ENCODE measurements around the gene PLK3.
"Not testable (repeated sequence)": the region's sequence is repeated elsewhere in the genome, so short reads cannot be mapped to it uniquely, and the experiment has no call there.

Gene PLK3

DNA sequence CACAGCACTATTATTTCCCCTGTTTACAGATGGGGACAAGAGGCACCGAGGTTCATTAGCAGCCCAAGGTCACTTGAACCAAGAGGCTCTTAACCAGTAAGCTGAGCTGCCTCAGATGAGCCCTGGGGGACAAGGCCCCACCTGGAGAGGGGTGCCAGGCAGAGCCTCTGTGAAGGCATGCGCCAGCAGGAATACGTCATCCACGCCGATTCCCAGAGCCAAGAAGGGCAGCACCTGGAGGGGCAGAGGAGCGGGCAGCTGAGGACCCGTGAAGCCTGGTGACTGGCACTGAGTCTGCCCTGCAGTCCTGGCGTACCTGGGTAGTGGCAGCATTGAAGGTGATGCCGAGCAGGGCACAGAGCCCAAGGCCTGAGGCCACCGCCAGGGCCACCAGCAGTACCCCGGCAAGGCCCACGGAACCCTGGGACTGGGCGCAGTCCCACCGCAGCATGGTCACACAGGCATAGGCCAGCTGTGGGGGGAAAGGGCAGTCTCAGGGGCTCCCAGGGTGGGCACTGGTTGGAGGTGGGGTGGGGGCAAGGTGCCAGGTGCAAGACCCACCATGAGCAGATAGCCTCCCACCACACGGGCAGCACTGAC lies 28.8 kb downstream of the PLK3 start:
- DNase-seq: no peak

DNA sequence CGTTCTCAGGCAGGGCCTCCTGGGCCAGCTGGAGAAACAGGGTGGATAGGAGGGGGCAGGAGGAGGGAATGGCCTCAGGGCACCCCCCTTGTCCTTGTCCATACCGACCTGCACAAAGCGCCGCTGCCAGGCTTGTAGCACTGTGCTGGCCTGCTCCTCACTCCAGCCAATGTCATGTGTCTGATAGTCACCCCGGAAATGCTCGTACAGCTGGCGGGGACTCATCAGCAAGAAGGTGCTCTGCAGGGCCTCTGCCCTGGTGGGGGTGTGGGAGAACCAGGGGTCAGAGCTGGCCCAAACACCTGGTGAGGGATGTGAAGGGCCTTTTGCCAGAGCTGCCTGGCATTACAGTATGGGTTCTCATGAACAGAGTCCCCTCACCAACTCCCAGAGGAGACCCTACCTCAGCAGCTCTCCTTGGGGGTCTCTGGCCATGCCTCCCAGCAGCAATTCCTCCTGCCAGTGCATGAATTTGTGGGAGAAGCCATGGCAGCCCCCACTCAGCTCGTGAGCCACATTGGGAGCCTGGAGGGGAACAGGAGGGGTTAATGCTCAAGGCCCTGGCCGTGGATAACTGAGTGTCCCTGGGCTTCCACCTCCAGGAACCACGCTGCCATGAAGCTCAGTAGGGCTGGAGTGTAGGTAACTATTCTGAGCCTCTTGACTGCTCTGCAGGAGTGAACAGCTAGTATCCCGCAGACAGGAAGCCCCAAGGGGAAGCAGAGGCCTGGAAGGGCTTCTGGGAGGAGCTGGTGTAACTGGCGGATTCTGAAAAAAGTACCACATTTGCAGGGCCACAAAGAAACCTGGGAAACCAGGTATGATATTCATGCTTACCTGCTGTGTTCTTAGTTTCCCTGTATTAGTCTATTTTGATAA lies 29.6 kb downstream of the PLK3 start:
- DNase-seq: no peak

DNA sequence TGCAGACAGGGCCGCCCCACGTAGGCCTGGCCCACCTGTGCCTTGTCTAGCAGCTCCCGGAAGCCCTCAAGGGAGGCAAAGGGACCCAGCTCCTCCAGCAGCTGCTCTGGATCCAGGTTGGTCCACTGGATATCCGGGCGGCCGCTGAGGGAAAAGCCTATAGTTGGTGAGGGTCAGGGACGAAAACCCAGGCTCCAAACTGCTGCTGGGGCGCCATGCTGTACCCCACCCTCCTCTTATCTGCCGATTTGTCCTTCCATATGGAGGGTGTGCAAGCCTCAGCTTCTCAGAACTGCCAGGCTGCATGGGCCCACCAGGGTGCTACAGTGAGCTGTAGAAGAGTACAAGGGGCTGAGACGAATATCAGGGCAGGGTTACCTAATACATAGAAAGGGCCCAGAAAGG lies 30.7 kb downstream of the PLK3 start:
- no peak for DNase-seq

DNA sequence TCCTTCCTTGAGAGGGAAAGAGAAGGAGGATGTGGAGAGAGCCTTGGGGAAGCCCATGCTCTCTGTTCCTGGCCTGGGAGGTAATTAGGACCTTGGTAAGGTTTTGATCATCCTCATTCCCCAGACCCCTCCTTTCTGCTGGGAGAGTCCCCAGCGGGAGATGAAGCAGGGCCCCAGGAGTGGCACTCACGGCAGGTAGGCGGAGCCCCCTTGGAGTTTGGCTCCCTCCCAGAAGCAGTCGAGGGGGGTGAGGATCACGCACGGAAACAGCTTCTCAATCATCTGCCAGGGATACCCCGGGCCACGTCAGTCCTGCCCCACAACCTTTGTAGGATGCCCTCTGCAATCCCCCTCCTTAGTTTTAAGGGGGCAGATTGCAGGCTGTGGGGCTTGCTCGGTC lies 31.3 kb downstream of the PLK3 start:
- DNase-seq: no peak

DNA sequence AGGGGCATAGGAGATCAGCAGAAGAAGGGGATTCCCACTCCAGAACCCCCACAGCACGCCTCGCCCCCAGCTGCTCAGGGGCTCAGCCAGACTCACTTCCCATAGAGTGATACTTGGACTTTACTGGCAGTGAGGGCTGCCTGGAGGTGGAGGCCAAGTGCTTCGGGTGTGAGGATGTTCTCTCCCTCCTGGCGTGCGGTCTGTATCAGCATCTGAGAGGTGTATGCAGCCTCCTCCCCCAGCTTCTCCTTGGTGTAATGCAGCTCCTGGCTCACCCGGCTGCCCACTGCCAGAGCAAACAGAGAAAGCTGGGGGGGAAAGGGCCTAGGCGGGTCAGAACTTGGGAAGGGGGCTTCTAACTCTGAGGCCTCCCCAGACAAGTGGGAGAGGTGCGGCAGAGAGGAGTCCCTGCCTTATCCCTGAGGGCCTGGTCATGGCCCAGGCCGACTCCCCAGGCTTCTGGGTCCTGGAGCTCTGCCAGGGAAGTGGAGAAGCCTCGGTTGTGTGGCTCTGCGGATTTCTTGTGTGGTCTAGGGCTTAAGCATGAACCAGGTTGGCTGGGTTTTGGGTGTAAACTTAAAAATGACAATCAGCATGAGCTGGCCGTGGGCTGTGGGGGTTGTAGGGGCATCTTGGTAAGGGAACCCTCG lies 32.0 kb downstream of the PLK3 start:
- no peak for DNase-seq

DNA sequence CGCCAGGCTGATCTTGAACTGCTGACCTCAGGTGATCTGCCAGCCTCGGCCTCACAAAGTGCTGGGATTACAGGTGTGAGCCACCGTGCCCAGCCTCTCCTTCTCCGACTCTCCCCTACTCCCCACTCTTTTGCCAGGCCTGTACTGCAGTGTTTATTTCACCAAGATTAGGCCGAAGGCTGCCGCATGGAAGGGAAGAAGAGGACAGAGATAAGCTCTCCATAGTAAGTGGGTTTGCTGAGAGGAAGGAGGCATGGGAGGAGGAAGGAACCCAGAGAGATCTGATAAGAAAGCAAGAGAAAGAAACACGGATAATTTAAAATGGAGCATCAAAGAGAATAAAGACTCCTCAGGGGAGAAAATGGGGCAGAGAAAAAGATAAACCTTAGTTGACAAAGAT lies 34.2 kb downstream of the PLK3 start:
- DNase-seq: no peak

DNA sequence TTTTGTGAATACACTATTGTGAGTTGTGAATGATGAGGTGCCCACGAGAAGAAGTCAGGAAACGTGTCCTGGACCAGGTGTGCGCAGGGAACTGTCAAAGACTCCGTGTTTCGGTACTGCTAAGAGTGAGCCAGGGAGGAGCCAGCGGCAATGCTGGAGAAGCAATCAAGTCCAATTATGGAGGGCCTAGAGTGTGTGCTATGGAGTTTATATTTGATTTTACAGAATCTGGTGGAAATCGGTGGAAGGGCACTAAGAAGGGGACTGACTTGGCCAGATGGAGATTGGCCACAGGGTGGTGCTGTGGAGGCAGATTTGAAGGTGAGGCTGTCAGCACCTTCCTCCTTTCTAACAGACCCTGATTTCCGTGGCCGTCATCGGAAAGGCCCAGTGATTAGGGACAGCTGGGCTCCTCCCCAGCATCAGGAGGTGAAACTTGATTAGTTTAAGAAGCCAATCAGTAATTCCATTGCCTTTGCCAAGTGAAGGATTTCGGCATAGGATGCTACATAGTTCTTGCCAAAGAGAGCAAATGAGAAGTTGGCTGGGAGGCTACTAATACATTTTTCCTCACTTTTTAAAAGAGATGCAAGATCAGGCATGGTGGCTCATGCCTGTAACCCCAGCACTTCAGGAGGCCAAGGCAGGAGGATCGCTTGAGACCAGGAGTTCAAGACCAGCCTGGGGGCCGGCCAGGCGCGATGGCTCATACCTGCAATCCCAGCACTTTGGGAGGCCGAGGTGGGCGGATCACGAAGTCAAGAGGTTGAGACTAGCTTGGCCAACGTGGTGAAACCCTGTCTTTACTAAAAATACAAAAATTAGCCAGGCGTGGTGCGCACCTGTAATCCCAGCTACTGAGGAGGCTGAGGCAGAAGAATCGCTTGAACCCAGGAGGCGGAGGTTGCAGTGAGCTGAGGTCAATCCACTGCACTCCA lies 35.8 kb downstream of the PLK3 start:
- DNase-seq: peak; percentile 75

DNA sequence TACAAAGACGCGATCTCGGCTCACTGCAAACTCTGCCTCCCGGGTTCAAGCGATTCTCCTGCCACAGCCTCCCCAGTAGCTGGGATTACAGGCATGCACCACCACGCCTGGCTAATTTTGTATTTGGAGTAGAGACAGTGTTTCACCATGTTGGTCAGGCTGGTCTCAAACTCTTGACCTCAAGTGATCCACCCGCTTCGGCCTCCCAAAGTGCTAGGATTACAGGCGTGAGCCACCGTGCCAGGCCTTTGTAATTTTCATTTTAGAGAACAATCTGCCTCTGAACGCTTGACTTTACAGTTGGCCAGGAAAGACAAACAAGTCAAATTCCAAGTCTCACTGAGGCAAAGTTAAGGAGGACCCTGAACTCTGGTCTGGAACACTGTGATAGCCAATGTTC lies 38.1 kb downstream of the PLK3 start:
- DNase-seq: not testable (repeated sequence)

DNA sequence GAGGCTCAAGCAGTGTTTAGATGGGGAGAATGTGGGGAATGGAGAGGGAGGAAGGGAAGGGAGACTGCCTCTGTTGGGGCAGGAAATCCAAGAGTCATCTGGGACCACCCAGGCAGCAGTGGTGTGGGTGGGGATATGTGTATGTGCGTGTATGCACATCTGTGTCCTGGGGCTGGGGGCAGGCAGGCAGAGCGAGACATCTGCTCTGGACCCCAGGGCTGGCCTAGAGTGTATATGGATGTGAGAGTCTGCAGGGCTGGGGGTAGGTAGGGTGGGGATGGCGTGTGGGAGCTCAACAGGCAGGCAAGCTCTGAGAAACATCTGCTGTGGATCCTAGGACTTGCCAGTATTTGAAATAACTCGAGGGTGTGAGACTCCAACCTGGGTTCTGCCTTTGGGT lies 39.4 kb downstream of the PLK3 start:
- peak; percentile 45 for DNase-seq

DNA sequence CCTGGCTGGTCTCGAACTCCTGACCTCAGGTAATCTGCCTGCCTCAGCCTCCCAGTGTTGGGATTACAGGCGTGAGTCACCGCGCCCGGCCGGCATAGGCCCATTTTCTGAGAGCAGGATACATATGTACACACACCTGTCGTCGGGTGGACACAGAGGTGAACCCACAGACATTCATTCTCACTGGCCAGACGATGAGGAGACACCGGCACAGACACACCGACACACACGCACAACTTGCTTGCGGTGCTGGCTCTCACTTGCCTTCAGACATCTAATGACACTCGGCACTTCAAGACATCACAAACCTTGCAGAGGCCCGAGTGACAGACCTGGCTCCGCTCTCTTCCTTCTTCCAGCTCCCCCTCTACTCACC lies 42.3 kb downstream of the PLK3 start:
- no peak for DNase-seq

DNA sequence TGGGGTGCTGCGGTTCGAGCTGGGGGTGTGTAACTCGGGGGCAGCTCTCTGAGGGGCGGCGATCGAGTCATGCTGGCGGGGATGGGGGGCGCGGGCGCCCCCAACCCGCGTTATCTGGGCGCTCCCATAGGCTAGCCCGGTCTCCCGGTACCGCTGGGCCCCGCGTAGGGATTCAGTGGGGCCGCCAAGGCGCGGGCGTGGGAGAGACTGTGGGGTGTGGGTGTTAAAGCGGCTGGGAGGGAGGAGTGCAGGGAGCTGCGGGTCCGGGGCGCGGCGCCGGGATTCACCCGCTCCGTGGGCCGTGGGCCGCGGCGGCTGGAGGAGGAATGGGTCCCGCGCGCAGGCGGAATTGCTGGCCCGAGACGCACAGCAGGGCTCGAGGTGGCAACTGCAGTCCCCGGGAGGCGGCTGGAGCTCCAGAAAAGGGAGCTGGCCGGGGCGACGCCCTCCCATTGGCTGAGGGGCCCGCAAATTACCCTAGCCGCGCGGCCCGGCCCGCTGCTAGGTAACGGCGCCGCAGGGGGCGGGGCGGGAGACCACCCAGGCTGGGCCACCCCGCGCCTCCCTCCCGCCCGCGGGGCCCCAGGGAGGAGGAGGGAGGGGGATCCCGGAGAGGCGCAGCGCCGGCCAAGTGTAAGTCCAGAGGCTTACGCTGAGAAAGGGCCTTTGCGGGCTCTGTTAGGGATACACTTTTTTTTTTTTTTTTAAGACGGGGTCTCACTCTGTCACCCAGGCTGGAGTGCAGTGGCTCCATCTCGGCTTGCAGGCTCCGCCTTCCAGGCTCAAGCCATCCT lies 42.9 kb downstream of the PLK3 start, which contains the start of gene PTCH2:
PTCH2 (minus strand) TSS at position 392 of the 794 bp plus-strand sequence; CDS start at position 71, 321 bp downstream.
- DNase-seq: peak; percentile 85

DNA sequence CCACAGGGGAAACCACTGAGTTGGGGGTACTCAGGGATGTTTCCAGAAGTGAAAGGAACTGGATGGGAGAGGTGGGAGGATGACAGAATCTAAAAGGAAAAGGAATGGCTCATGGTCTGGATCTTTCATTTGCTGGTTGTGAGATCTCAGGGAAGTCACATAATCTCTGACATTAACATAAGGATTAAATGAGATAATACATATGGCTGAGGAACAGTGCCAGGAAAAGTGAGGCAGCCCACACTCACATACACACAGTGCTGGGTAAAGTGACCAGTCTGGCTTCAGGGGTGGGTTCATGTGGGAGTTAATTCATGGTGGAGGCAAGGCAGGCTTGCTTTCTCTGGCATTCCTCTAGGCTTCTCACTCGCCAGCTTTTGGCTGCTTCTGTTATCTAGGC lies 46.8 kb downstream of the PLK3 start:
- DNase-seq: no peak

DNA sequence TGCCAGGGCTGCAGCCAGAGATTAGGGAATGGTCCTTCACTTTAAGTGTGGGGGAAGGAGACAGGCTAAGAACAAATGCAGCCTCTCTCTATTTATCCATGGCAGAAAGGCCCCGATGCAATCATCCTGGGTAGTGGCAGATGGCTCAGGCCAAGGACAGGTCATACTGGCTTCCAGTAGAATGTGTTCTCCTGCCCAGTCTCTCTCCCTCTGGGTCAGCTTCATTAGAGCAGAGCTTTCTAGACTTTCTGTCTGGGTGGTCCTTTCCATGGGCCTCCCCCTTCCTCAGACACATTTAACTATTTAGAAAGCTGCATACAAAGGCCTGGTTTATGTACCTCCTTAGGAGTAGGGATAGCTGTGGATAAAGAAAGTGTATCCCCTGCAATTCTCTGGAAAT lies 47.7 kb downstream of the PLK3 start:
- DNase-seq: no peak

DNA sequence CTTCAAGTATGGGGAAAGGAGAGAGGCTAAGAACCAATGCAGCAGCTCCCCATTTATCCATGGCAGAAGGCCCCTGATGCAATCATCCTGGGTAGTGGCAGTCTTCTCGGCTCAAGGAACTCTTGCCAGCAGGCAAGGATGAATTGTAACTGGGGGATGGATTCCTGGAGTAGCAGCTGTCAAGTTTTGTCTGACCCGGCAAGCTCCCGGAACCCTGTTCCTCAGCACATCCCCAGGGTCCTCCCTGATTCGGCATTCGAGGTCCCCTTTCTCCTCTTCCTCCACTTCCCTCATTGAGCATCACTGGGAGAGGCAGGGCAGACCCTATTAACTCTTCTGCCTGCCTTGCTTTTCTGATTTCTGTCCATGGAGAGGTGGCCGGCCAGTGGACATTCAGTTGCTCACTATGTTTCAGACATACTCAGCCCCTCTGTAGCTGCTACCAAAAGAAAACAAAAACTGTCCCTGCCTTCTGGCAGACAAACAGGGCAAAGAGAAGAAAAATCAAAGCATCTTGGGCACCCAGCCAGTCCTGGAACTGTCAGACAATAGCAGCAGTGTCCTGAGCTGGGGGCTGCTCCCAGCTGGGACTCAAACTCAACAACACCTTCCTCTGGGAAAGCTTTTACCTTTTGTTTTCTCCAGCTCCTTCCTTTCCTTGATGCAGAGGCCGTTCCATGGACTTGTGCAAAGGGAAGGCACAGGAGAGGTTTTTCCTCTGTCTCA lies 48.4 kb downstream of the PLK3 start:
- no peak for DNase-seq

DNA sequence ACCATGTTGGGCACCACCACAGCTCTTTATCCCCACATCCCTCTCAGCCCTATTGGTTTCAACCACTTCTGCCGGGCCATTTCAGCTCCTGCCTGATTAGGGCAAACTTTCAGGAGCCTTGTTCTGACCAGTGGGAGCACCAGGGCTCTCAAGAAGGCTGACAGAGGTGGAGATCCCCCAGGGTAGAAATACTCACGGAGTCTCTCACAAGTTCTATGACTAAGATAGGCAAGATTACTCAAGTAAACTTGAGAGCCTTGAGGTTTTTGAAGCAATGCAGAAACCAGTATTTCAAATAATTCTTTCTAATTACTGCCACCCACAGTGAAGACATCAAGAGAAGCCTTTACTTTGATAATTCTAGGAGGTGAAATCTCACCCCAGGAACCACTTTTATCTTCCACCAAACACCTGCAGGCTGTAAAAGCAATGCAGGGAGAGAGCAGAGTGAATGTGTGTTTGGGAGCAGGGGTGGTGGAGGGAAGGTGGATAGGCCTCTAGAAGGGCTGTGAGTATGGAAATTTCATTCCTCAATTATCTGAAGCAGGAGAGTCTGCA lies 49.5 kb downstream of the PLK3 start:
- no peak for DNase-seq

DNA sequence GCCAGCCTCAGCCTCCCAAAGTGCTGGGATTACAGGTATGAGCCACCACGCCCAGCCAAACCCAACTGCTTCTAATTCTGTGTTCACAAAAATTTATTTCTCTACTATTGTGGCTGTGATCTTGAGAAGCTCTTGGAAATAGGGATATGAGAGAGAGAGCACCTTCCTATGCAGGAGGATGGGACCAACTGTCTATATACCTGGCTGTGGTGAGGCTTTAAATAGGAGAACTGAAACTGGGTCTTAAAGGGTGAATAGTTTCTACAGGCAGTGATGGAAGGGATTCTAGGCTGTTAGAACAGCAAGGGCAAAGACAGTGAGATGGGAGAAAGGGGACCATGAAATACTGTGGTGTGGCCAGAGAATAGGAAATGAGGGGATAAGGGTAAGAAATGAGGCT lies 51.1 kb downstream of the PLK3 start:
- no peak for DNase-seq

DNA sequence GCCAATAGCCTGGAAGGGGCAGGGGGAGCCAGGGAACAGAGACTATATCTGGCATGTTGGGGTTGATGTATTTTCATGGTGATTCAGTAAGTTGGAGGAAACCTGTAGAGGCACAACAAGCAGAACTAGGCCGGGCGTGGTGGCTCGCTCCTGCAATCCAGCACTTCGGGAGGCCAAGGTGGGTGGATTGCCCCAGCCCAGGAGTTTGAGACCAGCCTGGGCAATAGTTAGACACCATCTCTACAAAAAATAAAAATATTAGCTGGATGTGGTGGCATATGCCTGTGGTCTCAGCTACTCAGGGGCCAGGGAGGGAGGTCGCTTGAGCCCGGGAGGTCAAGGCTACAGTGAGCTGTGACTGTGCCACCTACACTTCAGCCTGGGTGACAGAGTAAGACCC lies 53.0 kb downstream of the PLK3 start:
- DNase-seq: no peak

DNA sequence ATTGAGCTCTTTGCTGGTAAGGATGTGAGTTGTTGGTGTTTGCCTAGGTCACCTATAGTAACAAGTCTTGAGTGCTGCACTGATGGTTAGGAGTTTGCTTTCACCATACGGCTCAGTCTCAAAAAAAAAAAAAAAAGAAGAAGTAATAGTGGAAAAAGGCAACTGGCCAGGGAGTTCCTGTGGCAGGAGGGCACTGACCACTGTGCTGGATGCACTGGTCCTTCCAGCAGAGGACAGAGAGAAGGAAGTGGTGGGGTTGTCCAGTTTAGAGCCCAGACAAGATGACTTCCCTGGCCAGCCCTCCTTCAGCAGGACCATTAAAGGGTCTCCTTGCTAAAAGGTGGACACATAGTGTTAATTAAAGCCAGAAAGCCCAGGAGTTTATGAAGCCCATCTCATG lies 54.8 kb downstream of the PLK3 start:
- DNase-seq: no peak

All from fibroblast of skin of scalp (primary cell).